ENCODE measurements around the gene FOXP1. TPM values are rescaled to one million over a fixed set of nuclear protein-coding genes. Genes with fewer than 3 reads are reported as not detected.

Gene FOXP1
- total and polyA plus RNA-seq, 2 experiments from 2014 or later, result 121 to 132 TPM

DNA sequence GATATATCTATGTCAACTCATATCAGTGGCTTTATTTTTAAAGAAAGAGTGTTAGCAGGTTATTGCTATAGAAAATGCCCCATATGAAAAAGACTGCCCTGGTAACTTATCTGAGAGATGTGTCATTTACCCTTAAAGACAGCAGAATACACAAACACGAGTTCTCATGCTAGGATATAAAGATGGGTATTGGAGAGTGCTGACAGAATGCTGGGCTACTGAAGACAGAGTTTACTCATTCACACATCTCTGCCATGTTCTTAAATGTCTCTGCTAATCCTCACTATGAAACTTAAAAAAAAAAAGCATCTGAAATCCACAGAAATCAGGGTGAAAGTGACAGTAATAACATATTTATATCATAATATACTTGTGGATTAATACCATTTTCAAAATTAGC lies 126.7 kb downstream of the FOXP1 start:
- no peaks in the 10 kb centered on the region for H3K9me3 ChIP-seq (ENCODE audit: low read depth)
- TF ChIP-seq, protein P1, sequence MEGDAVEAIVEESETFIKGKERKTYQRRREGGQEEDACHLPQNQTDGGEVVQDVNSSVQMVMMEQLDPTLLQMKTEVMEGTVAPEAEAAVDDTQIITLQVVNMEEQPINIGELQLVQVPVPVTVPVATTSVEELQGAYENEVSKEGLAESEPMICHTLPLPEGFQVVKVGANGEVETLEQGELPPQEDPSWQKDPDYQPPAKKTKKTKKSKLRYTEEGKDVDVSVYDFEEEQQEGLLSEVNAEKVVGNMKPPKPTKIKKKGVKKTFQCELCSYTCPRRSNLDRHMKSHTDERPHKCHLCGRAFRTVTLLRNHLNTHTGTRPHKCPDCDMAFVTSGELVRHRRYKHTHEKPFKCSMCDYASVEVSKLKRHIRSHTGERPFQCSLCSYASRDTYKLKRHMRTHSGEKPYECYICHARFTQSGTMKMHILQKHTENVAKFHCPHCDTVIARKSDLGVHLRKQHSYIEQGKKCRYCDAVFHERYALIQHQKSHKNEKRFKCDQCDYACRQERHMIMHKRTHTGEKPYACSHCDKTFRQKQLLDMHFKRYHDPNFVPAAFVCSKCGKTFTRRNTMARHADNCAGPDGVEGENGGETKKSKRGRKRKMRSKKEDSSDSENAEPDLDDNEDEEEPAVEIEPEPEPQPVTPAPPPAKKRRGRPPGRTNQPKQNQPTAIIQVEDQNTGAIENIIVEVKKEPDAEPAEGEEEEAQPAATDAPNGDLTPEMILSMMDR (IDR thresholded peaks at IDR 0.05; ENCODE audit: low read depth, low read length), result no peak
- H3K27ac ChIP-seq, result no peak overlapping the region
- no peak for DNase-seq (ENCODE audit: low read depth in 1 of 2, low spot score in 1 of 2)
- H3K4me3 ChIP-seq, result no peak overlapping the region
- H3K4me1 ChIP-seq (ENCODE audit: low read depth), result peaks cover 25% of the 10 kb centered on the region
- no peaks in the 10 kb centered on the region for H3K36me3 ChIP-seq
- H3K27me3 ChIP-seq, result no peaks in the 10 kb centered on the region

DNA sequence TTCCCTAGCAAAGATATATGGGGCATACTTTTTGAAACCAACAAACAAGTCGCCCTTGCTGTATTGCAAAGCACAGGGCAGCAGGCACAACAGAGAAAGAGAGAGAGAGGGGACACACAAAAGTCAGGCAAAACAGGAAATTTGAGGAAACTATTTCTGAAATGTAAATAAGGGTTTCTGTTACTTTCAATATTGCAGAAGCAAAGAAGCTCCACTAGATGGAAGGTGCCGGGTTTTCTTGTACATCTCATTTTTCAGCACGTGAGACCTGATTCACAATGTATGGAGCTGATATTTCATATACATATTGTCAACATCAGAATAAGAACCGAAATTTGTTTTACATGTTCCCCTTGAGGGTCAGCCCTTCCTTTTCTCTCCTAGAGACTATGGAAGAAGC lies 127.4 kb downstream of the FOXP1 start:
- H3K4me3 ChIP-seq, result no peak overlapping the region
- H3K27me3 ChIP-seq, result no peaks in the 10 kb centered on the region
- peaks cover 30% of the 10 kb centered on the region for H3K4me1 ChIP-seq (ENCODE audit: low read depth)
- no peaks in the 10 kb centered on the region for H3K9me3 ChIP-seq (ENCODE audit: low read depth)
- TF ChIP-seq, protein P1 (IDR thresholded peaks at IDR 0.05; ENCODE audit: low read depth, low read length), result peak; percentile 14
- H3K27ac ChIP-seq, result no peak overlapping the region
- peak in 1 of 2 donors; percentile 2 for DNase-seq (ENCODE audit: low read depth in 1 of 2, low spot score in 1 of 2)
- H3K36me3 ChIP-seq, result no peaks in the 10 kb centered on the region

DNA sequence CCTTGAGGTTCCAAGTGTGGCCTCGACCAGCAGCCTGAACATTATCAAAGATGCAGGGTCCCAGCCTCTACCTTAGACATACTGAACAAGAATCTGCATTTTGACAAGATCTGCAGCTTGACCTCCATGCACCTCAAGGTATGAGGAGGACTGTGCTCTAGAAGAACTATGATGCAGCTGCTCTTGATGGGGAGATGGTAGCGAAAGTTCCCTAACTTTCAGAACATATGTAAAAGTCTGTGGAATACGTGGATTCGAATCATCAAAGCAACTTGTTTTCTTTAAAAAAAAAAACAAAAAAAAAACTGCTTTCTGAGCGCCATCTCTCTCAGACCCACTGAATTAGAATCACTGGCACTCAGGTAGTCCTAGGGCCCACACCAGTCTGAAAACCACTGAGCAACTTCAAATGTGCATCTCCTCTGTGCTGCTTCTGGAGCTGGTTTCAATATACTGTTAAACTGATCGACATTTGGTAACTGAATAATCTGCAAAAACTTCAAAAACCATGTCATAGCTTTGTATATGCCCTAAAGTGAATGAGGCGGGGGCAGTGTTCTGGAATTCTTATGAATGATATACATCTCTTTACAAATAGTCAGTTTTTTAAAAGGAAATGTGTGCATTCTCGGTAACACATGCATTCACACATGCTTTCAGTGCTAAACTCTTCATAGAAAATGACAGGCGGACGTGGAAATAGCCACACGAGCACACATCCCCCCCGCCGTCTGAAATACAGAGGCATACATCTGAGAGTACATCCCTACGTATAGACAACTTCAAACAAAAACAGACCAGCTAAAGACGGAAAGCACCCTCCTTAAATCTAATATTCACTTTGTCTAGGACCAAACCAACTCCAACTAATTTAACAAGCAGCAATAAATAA lies 128.8 kb downstream of the FOXP1 start:
- no peak for DNase-seq (ENCODE audit: low read depth in 1 of 2, low spot score in 1 of 2)
- TF ChIP-seq, protein P1 (IDR thresholded peaks at IDR 0.05; ENCODE audit: low read depth, low read length), result no peak
- Histone ChIP-seq H3K36me3 (no peaks in the 10 kb centered on the region), H3K4me3 (no peak overlapping the region), H3K27me3 (no peaks in the 10 kb centered on the region), H3K27ac (no peak overlapping the region), H3K4me1 (ENCODE audit: low read depth) (peaks cover 44% of the 10 kb centered on the region), H3K9me3 (ENCODE audit: low read depth) (no peaks in the 10 kb centered on the region)

DNA sequence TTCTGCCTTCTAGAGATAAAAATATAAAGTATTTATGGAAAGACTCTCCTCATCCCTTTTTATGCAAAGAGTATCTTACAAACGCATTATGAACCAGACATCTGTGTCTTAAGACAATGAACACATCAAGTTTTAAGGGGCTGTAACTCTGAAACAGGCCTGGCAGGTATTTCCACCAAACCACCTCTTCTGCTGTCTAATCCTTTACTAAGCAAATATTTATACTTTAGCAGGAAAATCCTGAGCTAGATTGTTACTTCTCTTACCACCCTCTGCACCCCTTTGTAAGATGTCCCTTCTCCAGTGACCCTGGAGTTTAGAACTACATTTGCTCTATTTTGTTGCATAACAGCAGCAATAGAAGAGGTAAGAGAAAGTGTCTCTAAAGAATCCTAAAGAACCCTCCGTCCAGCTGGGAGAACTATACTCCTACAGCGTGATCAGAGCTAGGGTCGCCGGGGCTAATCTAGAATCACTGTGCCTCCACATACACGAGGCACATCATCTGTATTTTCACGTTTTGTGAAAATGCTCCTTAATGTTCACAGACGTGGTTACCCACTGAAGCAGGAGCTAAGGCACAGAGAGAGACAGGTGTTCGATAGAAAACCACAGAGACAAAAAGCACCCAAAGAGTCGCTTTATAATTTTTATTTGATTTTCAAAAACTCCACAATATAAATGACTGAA lies 129.6 kb downstream of the FOXP1 start:
- H3K4me3 ChIP-seq, result no peak overlapping the region
- no peaks in the 10 kb centered on the region for H3K9me3 ChIP-seq (ENCODE audit: low read depth)
- TF ChIP-seq, protein P1 (IDR thresholded peaks at IDR 0.05; ENCODE audit: low read depth, low read length), result no peak
- peaks cover 52% of the 10 kb centered on the region for H3K4me1 ChIP-seq (ENCODE audit: low read depth)
- H3K27me3 ChIP-seq, result no peaks in the 10 kb centered on the region
- no peaks in the 10 kb centered on the region for H3K36me3 ChIP-seq
- no peak overlapping the region for H3K27ac ChIP-seq
- no peak for DNase-seq (ENCODE audit: low read depth in 1 of 2, low spot score in 1 of 2)

DNA sequence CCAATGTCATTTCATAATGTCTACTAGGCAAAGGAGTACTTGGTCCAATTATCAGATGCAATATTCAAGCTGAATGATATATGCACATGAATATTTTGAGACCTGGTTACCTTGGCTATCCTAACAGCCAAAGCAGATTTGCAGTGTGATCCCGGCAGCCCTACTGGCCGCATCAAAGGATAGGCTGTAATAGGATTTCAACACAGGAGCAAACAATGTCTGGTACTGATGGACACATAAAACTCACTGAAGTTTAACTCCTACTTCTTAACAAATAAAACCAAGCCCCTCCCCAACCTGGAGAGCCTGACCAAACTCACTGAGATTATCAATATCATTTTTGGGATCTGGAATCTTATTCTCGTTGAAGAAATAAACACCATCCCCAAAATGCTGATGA lies 130.2 kb downstream of the FOXP1 start:
- H3K27ac ChIP-seq, result no peak overlapping the region
- no peak for DNase-seq (ENCODE audit: low read depth in 1 of 2, low spot score in 1 of 2)
- no peak overlapping the region for H3K4me3 ChIP-seq
- H3K4me1 ChIP-seq (ENCODE audit: low read depth), result peaks cover 58% of the 10 kb centered on the region
- TF ChIP-seq, protein P1 (IDR thresholded peaks at IDR 0.05; ENCODE audit: low read depth, low read length), result no peak
- no peaks in the 10 kb centered on the region for H3K9me3 ChIP-seq (ENCODE audit: low read depth)
- H3K27me3 ChIP-seq, result no peaks in the 10 kb centered on the region
- no peaks in the 10 kb centered on the region for H3K36me3 ChIP-seq

Data from cardiac muscle cell (in vitro differentiated cells and primary cell).